ENCODE results near the gene ASB13. TPM values are rescaled to one million over a fixed set of nuclear protein-coding genes. Genes with fewer than 3 reads are reported as not detected.

Gene ASB13
- total RNA-seq, 1 experiment from 2014 or later = 18.4 TPM

GRCh38 chr10:5692461-5693358 lies 26.3 kb upstream of the ASB13 start:
- Histone ChIP-seq H3K36me3 (ENCODE audit: control insufficient read depth, insufficient read depth, low read length) (no peaks in the 10 kb centered on the region), H3K27me3 (ENCODE audit: control insufficient read depth, insufficient read depth, low read length) (no peaks in the 10 kb centered on the region), H3K27ac (ENCODE audit: low read length) (no peak overlapping the region), H3K9me3 (ENCODE audit: control insufficient read depth, insufficient read depth, low read depth, low read length) (no peaks in the 10 kb centered on the region), H3K4me3 (ENCODE audit: low read depth in 2 of 2, low read length in 2 of 2) (no peak overlapping the region), H3K4me1 (ENCODE audit: control insufficient read depth, insufficient read depth, low read length) (no peaks in the 10 kb centered on the region; the same call in 1 of the 2 replicates)
- POLR2A ChIA-PET = interaction anchor here (0.6 kb wide), 1 partner anchor 87 kb away, joined by 3 read pairs; no protein-coding TSS in a partner anchor
- intact Hi-C loops (cut with micrococcal nuclease; ENCODE audit: unreplicated experiment) = no loop called here
- DNase-seq (ENCODE audit: low read depth, low spot score) (no peak), ATAC-seq (no peak)
- no peak for TF ChIP-seq SIN3A (IDR thresholded peaks at IDR 0.05; ENCODE audit: borderline replicate concordance, insufficient read depth, low read depth, low read length)
- no peak for TF ChIP-seq CTCF (IDR thresholded peaks at IDR 0.05)
- no peak for TF ChIP-seq REST (IDR thresholded peaks at IDR 0.05; ENCODE audit: insufficient read depth in 1 of 2, low read depth in 2 of 2, low read length in 1 of 2)
- no peak for TF ChIP-seq POLR2AphosphoS5 (IDR thresholded peaks at IDR 0.05; ENCODE audit: low read depth, low read length)
- TF ChIP-seq TCF7L2 (IDR thresholded peaks at IDR 0.05; ENCODE audit: low read depth, low read length) = no peak
- CTCF ChIA-PET = interaction anchor here (0.6 kb wide), 1 partner anchor 250 kb away, joined by 4 read pairs; no protein-coding TSS in a partner anchor
- BruUV-seq (replicated peaks) = no TSS peak
- in situ Hi-C loops (cut with HindIII; ENCODE audit: low pct_unique_long_range_greater_than_20kb, low sequenced_read_pairs) = no loop called here

- H3K27ac ChIP-seq (ENCODE audit: low read length) = no peak overlapping the region
- no peaks in the 10 kb centered on the region for H3K9me3 ChIP-seq (ENCODE audit: control insufficient read depth, insufficient read depth, low read depth, low read length)
- no peak overlapping the region for H3K4me3 ChIP-seq (ENCODE audit: low read depth in 2 of 2, low read length in 2 of 2)
- CTCF ChIA-PET = no interaction called here
- no peaks in the 10 kb centered on the region; the same call in 1 of the 2 replicates for H3K36me3 ChIP-seq (ENCODE audit: control insufficient read depth, insufficient read depth, low read length)
- no peak for DNase-seq (ENCODE audit: low read depth, low spot score)
- no peaks in the 10 kb centered on the region; the same call in 1 of the 2 replicates for H3K4me1 ChIP-seq (ENCODE audit: control insufficient read depth, insufficient read depth, low read length)
- no TSS peak for BruUV-seq (replicated peaks)
- no peaks in the 10 kb centered on the region for H3K27me3 ChIP-seq (ENCODE audit: control insufficient read depth, insufficient read depth, low read length)
- in situ Hi-C loops (cut with HindIII; ENCODE audit: low pct_unique_long_range_greater_than_20kb, low sequenced_read_pairs) = no loop called here
- ATAC-seq = no peak
- TF ChIP-seq REST (IDR thresholded peaks at IDR 0.05; ENCODE audit: insufficient read depth in 1 of 2, low read depth in 2 of 2, low read length in 1 of 2) (no peak), POLR2AphosphoS5 (IDR thresholded peaks at IDR 0.05; ENCODE audit: low read depth, low read length) (no peak), CTCF (IDR thresholded peaks at IDR 0.05) (no peak), SIN3A (IDR thresholded peaks at IDR 0.05; ENCODE audit: borderline replicate concordance, insufficient read depth, low read depth, low read length) (no peak), TCF7L2 (IDR thresholded peaks at IDR 0.05; ENCODE audit: low read depth, low read length) (no peak)
- POLR2A ChIA-PET = interaction anchor here (0.6 kb wide), 1 partner anchor 86 kb away, joined by 3 read pairs; no protein-coding TSS in a partner anchor
- intact Hi-C loops (cut with micrococcal nuclease; ENCODE audit: unreplicated experiment) = no loop called here
These were observed 25.4 kb upstream of the ASB13 start for GRCh38 chr10:5691786-5692185.
